Neural cell (in vitro differentiated cells): ENCODE data around the gene EVL. TPM values are rescaled to one million over a fixed set of nuclear protein-coding genes. Genes with fewer than 3 reads are reported as not detected.
A peak's percentile ranks its signal among the peaks of the same experiment; 100 is the strongest.

Experiments
- H2AFZ ChIP-seq: fragments of 200-600, 300-800 bp; sonication (generic), shearing (Covaris generic); 2 replicates; pipeline ENCODE4 v1.6.0; 2014; ENCODE audit warnings: low read depth, mild to moderate bottlenecking, antibody characterized with exemption, low read length, moderate library complexity
- H3F3A ChIP-seq: fragments of 200-600 bp; shearing (Covaris generic); 2 replicates; pipeline ENCODE4 v1.6.1; 2016; ENCODE audit warnings: mild to moderate bottlenecking, moderate library complexity, mixed read lengths, antibody characterized with exemption, low read length; ENCODE audit not compliant: insufficient read depth, poor library complexity, severe bottlenecking
- H3K27ac ChIP-seq: fragments of 200-600, 300-800 bp; sonication (generic), shearing (Covaris generic); 2 replicates; pipeline ENCODE4 v1.5.1; 2014; ENCODE audit warnings: mild to moderate bottlenecking, low read length, moderate library complexity
- H3K27me3 ChIP-seq: fragments of 300-800, 200-600 bp; sonication (generic), shearing (Covaris generic); 2 replicates; pipeline ENCODE4 v1.6.0; 2014; ENCODE audit warnings: mild to moderate bottlenecking, low read depth, low read length, moderate library complexity; ENCODE audit not compliant: insufficient read depth
- H3K36me3 ChIP-seq: fragments of 300-800, 200-600 bp; sonication (generic), shearing (Covaris generic); 2 replicates; pipeline ENCODE4 v1.5.1; 2014; ENCODE audit warnings: mild to moderate bottlenecking, antibody characterized with exemption, low read length, moderate library complexity; ENCODE audit not compliant: insufficient read depth
- H3K4me2 ChIP-seq: fragments of 300-800, 200-600 bp; sonication (generic), shearing (Covaris generic); 2 replicates; pipeline ENCODE4 v1.6.0; 2014; ENCODE audit warnings: mild to moderate bottlenecking, low read length
- H3K4me3 ChIP-seq: fragments of 300-800, 200-600 bp; sonication (generic), shearing (Covaris generic); 2 replicates; pipeline ENCODE4 v1.5.1; 2014; ENCODE audit warnings: mild to moderate bottlenecking, low read length, moderate library complexity
- H3K79me2 ChIP-seq: fragments of 200-600 bp; shearing (Covaris generic); replicated peaks from 2 replicates; pipeline ENCODE4 v1.6.0; 2014; ENCODE audit warnings: mild to moderate bottlenecking, low read length, moderate library complexity; ENCODE audit not compliant: insufficient read depth
- H3K9ac ChIP-seq: fragments of 300-800, 200-600 bp; sonication (generic), shearing (Covaris generic); 2 replicates; pipeline ENCODE4 v1.6.1; 2016; ENCODE audit warnings: mild to moderate bottlenecking, low read length, mixed read lengths
- H3K9me2 ChIP-seq: fragments of 200-600 bp; shearing (Covaris generic); 2 replicates; pipeline ENCODE4 v1.6.1; 2016; ENCODE audit warnings: mild to moderate bottlenecking, low read length, mixed read lengths; ENCODE audit not compliant: insufficient read depth
- H3K9me3 ChIP-seq: fragments of 200-600, 300-800 bp; sonication (generic), shearing (Covaris generic); 2 replicates; pipeline ENCODE4 v1.6.1; 2016; ENCODE audit warnings: mild to moderate bottlenecking, mixed run types, low read length, moderate library complexity, mixed read lengths
- H4K20me1 ChIP-seq: fragments of 200-600 bp; shearing (Covaris generic); 2 replicates; pipeline ENCODE4 v1.6.1; 2016; ENCODE audit warnings: mild to moderate bottlenecking, mixed run types; ENCODE audit not compliant: insufficient read depth
- EP300 ChIP-seq: fragments of 450-650 bp; conservative IDR thresholded peaks from 2 replicates; pipeline ENCODE4 v1.6.1; 2014; ENCODE audit warnings: antibody characterized with exemption, mild to moderate bottlenecking, moderate library complexity; ENCODE audit not compliant: poor library complexity, severe bottlenecking
- EZH2 ChIP-seq: fragments of 200-600, 300-800 bp; shearing (Covaris generic), sonication (generic); IDR thresholded peaks from 2 replicates; pipeline ENCODE4 v1.6.1; 2014; ENCODE audit warnings: antibody characterized with exemption, low read length, borderline replicate concordance, mild to moderate bottlenecking; ENCODE audit not compliant: insufficient read depth, poor library complexity, severe bottlenecking
- MXI1 ChIP-seq: fragments of 450-650 bp; conservative IDR thresholded peaks from 2 replicates; pipeline ENCODE4 v1.6.1; 2014; ENCODE audit warnings: antibody characterized with exemption, mild to moderate bottlenecking; ENCODE audit not compliant: poor library complexity, severe bottlenecking
- POLR2AphosphoS5 ChIP-seq: IDR thresholded peaks from 2 replicates; pipeline ENCODE4 v1.6.1; 2012
- REST ChIP-seq: IDR thresholded peaks from 2 replicates; pipeline ENCODE4 v1.6.1; 2012; ENCODE audit warnings: borderline replicate concordance
- SMC3 ChIP-seq: fragments of 450-650 bp; conservative IDR thresholded peaks from 2 replicates; pipeline ENCODE4 v1.6.1; 2014; ENCODE audit warnings: antibody characterized with exemption, mild to moderate bottlenecking, moderate library complexity; ENCODE audit not compliant: poor library complexity
- TAF1 ChIP-seq: IDR thresholded peaks from 2 replicates; pipeline ENCODE4 v1.6.1; 2012; ENCODE audit warnings: low read depth
- polyA plus RNA-seq: library from polyadenylated mRNA; depleted of rRNA; stranded (reverse); fragments of >200 nt; gene quantifications from 2 replicates; pipeline ENCODE4 v1.2.3, GENCODE V29; 2014
- TF ChIP-seq, protein P1 (sequence below): fragments of 450-650 bp; IDR thresholded peaks from 2 replicates; pipeline ENCODE4 v1.5.1; 2014; ENCODE audit warnings: antibody characterized with exemption, mild to moderate bottlenecking, moderate library complexity; ENCODE audit not compliant: poor library complexity, severe bottlenecking

The EVL gene
- polyA plus RNA-seq, 1 donor from 2014 or later: 387 TPM

DNA sequence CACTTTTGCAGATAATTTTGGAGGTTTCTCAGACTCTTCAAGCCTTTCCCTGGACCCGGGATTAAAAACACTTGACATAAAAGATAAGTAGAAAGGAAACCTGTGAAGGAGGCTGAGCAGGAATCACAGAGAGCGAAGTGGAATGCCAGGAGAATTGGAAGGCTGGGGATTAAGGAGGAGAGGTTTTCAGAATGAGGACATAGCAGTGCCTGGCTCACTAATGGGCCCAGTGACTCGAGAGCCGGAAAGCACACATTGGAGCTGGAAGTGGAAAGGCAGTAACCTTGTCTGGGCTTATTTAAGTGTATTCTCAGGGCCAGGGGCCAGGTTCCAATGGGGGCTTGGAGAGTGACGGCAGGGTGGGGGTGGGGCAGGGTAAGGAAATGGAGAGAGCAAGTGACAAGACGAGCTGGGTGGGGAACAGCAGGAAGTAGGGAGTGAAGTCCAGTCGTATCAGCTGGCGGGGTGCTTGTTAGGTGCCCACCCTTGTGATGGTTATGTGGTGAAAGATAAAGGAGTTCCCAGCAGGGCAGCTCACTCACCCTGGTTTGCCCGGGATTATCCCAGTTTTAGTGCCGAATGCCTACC is 13.1 kb downstream of the EVL start:
- Histone ChIP-seq H3F3A (peaks cover 5% of the 10 kb centered on the region), H3K9ac (no peak overlapping the region), H3K36me3 (no peaks in the 10 kb centered on the region), H4K20me1 (peaks cover 29% of the 10 kb centered on the region), H3K4me3 (peak overlapping the region; percentile 25), H3K27me3 (no peaks in the 10 kb centered on the region), H3K4me2 (no peak overlapping the region), H3K79me2 (peaks cover 51% of the 10 kb centered on the region), H2AFZ (no peak overlapping the region), H3K27ac (peak overlapping the region; percentile 28), H3K9me3 (no peaks in the 10 kb centered on the region), H3K9me2 (no peaks in the 10 kb centered on the region)
- TF ChIP-seq POLR2AphosphoS5: no peak
- TF ChIP-seq, protein P1, sequence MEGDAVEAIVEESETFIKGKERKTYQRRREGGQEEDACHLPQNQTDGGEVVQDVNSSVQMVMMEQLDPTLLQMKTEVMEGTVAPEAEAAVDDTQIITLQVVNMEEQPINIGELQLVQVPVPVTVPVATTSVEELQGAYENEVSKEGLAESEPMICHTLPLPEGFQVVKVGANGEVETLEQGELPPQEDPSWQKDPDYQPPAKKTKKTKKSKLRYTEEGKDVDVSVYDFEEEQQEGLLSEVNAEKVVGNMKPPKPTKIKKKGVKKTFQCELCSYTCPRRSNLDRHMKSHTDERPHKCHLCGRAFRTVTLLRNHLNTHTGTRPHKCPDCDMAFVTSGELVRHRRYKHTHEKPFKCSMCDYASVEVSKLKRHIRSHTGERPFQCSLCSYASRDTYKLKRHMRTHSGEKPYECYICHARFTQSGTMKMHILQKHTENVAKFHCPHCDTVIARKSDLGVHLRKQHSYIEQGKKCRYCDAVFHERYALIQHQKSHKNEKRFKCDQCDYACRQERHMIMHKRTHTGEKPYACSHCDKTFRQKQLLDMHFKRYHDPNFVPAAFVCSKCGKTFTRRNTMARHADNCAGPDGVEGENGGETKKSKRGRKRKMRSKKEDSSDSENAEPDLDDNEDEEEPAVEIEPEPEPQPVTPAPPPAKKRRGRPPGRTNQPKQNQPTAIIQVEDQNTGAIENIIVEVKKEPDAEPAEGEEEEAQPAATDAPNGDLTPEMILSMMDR: no peak
- TF ChIP-seq EZH2: no peak
- TF ChIP-seq SMC3: no peak

GRCh38 chr14:100078997-100079725 is 13.9 kb downstream of the EVL start:
- no peak overlapping the region for H3K9ac ChIP-seq
- H3F3A ChIP-seq: peaks cover 5% of the 10 kb centered on the region
- H3K9me2 ChIP-seq: no peaks in the 10 kb centered on the region
- no peak overlapping the region for H2AFZ ChIP-seq
- no peaks in the 10 kb centered on the region for H3K9me3 ChIP-seq
- H4K20me1 ChIP-seq: peaks cover 26% of the 10 kb centered on the region
- no peaks in the 10 kb centered on the region for H3K27me3 ChIP-seq
- H3K4me2 ChIP-seq: no peak overlapping the region
- peak overlapping the region; percentile 28 for H3K27ac ChIP-seq
- peak overlapping the region; percentile 25 for H3K4me3 ChIP-seq
- no peak for TF ChIP-seq MXI1
- no peak for TF ChIP-seq TAF1
- no peak for TF ChIP-seq SMC3
- TF ChIP-seq, protein P1: peak; percentile 35
- TF ChIP-seq REST: no peak
- TF ChIP-seq EP300: no peak
- TF ChIP-seq POLR2AphosphoS5: no peak
- no peak for TF ChIP-seq EZH2
- peaks cover 46% of the 10 kb centered on the region for H3K79me2 ChIP-seq
- H3K36me3 ChIP-seq: no peaks in the 10 kb centered on the region
